Panc1 (cell line): ENCODE measurements around the gene TMA7B. TPM values are rescaled to one million over a fixed set of nuclear protein-coding genes. Genes with fewer than 3 reads are reported as not detected.
"Not testable (repeated sequence)": the region's sequence is repeated elsewhere in the genome, so short reads cannot be mapped to it uniquely, and the experiment has no call there.

Source experiments
- ATAC-seq: fragments of 200-7000 bp; cut with Tn5 transposase; 2 replicates; pipeline ENCODE4 v1.9.1; 2020; ENCODE audit warnings: mild to moderate bottlenecking, moderate library complexity
- BruUV-seq: library from RNA; stranded (reverse); fragments of 400-500 nt; replicated peaks from 2 replicates; lab custom pipeline; 2021; lab: Mats Ljungman, UMichigan
- CTCF ChIA-PET: fragments of 300-600 bp; sonication (Branson Sonifier 250); formaldehyde crosslinking; loops from one replicate; lab custom pipeline; 2022; ENCODE audit warnings: antibody characterized with exemption; lab: Charles Lee
- POLR2A ChIA-PET: fragments of 300-600 bp; sonication (Branson Sonifier 250); formaldehyde crosslinking; loops from one replicate; lab custom pipeline; 2022; ENCODE audit warnings: antibody characterized with exemption; lab: Charles Lee
- DNase-seq: peaks from one replicate; pipeline ENCODE4 v3.0.0-alpha.2; 2010; ENCODE audit warnings: low read depth, low spot score
- H3K27ac ChIP-seq: 2 replicates; pipeline ENCODE4 v1.5.1; 2011; ENCODE audit warnings: mild to moderate bottlenecking, low read length, inconsistent platforms
- H3K27me3 ChIP-seq: fragments of 200-500 bp; sonication (Bioruptor generic); 2 replicates; pipeline ENCODE4 v1.6.0; 2014; ENCODE audit warnings: low read length, inconsistent platforms; ENCODE audit not compliant: control insufficient read depth, insufficient read depth
- H3K36me3 ChIP-seq: fragments of 200-500 bp; sonication (Bioruptor generic); 2 replicates; pipeline ENCODE4 v1.5.1; 2014; ENCODE audit warnings: inconsistent platforms, mild to moderate bottlenecking, low read length, moderate library complexity; ENCODE audit not compliant: control insufficient read depth, insufficient read depth
- H3K4me1 ChIP-seq: 2 replicates; pipeline ENCODE4 v1.5.1; 2011; ENCODE audit warnings: inconsistent platforms, mild to moderate bottlenecking, low read length, moderate library complexity; ENCODE audit not compliant: control insufficient read depth, insufficient read depth
- H3K4me3 ChIP-seq, 2 experiments: 2 replicates each; pipeline ENCODE4 v1.5.1; 2011 to 2012; ENCODE audit warnings: low read depth in 2 of 2, low read length in 2 of 2, mild to moderate bottlenecking in 2 of 2, inconsistent platforms in 1 of 2, moderate library complexity in 1 of 2
- H3K9me3 ChIP-seq: fragments of 200-500 bp; sonication (Bioruptor generic); 2 replicates; pipeline ENCODE4 v1.5.1; 2014; ENCODE audit warnings: low read depth, mild to moderate bottlenecking, inconsistent platforms, low read length, moderate library complexity; ENCODE audit not compliant: control insufficient read depth, insufficient read depth
- CTCF ChIP-seq: fragments of 450-650 bp; IDR thresholded peaks from 2 replicates; pipeline ENCODE4 v1.5.1; 2017; ENCODE audit warnings: mild to moderate bottlenecking
- POLR2AphosphoS5 ChIP-seq: IDR thresholded peaks from 2 replicates; pipeline ENCODE4 v1.6.1; 2012; ENCODE audit warnings: mild to moderate bottlenecking, low read depth, low read length, moderate library complexity
- REST ChIP-seq, 2 experiments: IDR thresholded peaks; 2 replicates each; pipeline ENCODE4 v1.6.1; 2011 to 2012; ENCODE audit warnings: low read depth in 2 of 2, control low read depth in 1 of 2, low read length in 1 of 2, mild to moderate bottlenecking in 1 of 2, moderate library complexity in 1 of 2; ENCODE audit not compliant: insufficient read depth in 1 of 2
- SIN3A ChIP-seq: IDR thresholded peaks from 2 replicates; pipeline ENCODE4 v1.6.1; 2012; ENCODE audit warnings: low read depth, mild to moderate bottlenecking, low read length, moderate library complexity, borderline replicate concordance; ENCODE audit not compliant: insufficient read depth
- TCF7L2 ChIP-seq: IDR thresholded peaks from 2 replicates; pipeline ENCODE4 v1.6.1; 2011; ENCODE audit warnings: mild to moderate bottlenecking, low read depth, low read length, inconsistent platforms
- in situ Hi-C: cut with HindIII; loops from 2 replicates; pipeline ENCODE4 v1.10.0; 2016; ENCODE audit warnings: low sequenced_read_pairs, low pct_unique_long_range_greater_than_20kb
- intact Hi-C: fragments of 100-400 bp; cut with micrococcal nuclease; formaldehyde crosslinking; loops from one replicate; pipeline ENCODE4 v1.10.0; 2022; ENCODE audit not compliant: unreplicated experiment
- total RNA-seq: library from RNA; stranded (reverse); gene quantifications from one replicate; pipeline ENCODE4 v1.2.1, GENCODE V29; 2021; ENCODE audit not compliant: unreplicated experiment

The TMA7B gene
- total RNA-seq, 1 experiment from 2014 or later, result not detected

DNA sequence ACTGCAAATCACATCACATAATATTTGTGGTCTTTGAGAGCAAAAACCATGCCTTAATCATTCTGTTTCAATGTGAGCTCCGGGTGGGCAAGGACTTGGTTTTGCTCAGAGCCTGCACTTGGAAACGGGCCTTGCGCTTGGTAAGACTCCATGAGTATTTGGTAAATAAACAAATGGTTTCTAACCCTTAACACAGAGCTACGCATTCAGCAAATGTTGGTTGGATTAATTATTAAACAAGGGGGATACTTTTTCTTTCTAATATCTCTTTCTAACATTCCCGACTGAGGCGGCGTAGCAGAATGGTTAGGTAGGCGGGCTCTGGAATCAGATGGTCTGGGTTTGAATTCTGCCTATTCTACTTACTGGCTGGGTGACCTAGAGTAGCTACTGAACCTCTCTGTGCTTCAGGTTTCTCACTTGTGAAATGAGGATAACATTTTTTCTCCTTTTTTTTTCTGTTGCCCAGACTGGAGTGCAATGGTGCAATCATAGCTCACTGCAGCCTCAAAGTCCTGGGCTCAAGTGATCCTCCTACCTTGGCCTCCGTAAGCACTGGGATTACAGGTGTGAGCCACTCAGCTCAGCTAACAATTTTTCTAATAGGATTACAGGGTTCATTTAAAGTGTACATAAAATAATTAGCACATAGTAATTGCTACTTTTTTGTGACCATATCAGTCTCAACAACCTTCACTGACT lies 31.1 kb downstream of the TMA7B start:
- no peaks in the 10 kb centered on the region; the same call in 1 of the 2 replicates for H3K36me3 ChIP-seq
- H3K4me1 ChIP-seq, result no peaks in the 10 kb centered on the region
- H3K27me3 ChIP-seq, result no peaks in the 10 kb centered on the region
- no peak for ATAC-seq
- ChIA-PET POLR2A (no interaction called here), CTCF (no interaction called here)
- TF ChIP-seq REST (IDR thresholded peaks at IDR 0.05; ENCODE audit: insufficient read depth in 1 of 2, low read depth in 2 of 2, low read length in 1 of 2), result no peak
- TF ChIP-seq CTCF, result no peak
- no peak for TF ChIP-seq POLR2AphosphoS5
- no peak for TF ChIP-seq TCF7L2
- no peak for TF ChIP-seq SIN3A
- no peaks in the 10 kb centered on the region for H3K9me3 ChIP-seq
- no peak overlapping the region for H3K4me3 ChIP-seq
- DNase-seq, result no peak
- no peak overlapping the region for H3K27ac ChIP-seq
- intact Hi-C loops, result no loop called here
- BruUV-seq, result no TSS peak
- in situ Hi-C loops, result no loop called here

DNA sequence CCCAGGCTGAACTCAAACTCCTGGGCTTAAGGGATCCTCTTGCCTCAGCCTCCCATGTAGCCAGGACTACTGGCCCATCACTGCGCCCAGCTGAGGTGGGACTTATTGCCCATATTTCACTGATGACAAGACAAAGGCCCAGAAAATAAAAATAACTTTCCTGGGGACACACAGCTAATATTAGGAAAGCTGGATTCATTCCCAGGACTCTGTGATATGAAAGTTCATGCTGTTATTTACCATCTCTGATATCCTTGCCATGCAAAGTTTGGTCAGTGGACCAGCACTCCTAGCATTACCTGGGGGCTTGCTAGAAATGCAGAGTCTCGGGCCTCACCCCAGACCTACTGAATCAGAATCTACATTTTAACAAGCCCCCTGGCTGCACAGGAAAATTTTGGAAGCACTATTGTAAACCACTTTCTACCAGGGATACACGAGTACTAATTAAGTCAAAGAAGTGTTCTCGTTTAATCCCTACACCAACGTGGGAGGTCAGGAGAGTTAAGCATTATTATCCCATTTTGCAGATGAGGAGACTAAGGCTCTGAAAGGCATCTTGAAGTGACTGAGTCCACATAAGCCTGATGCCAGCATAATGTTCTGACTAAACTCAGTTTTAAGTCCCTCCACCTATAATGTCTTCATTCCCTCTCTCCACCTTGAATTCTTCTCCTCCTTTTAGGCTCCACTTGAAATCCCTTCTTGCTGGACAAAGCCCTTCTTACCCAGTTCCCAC lies 32.1 kb downstream of the TMA7B start:
- DNase-seq (no peak), ATAC-seq (no peak)
- Histone ChIP-seq H3K4me3 (no peak overlapping the region), H3K4me1 (no peaks in the 10 kb centered on the region; the same call in 1 of the 2 replicates), H3K27me3 (no peaks in the 10 kb centered on the region), H3K9me3 (no peaks in the 10 kb centered on the region), H3K27ac (no peak overlapping the region), H3K36me3 (no peaks in the 10 kb centered on the region; the same call in 1 of the 2 replicates)
- in situ Hi-C loops, result no loop called here
- no TSS peak for BruUV-seq
- intact Hi-C loops, result no loop called here
- TF ChIP-seq TCF7L2, result no peak
- ChIA-PET POLR2A (no interaction called here), CTCF (no interaction called here)

DNA sequence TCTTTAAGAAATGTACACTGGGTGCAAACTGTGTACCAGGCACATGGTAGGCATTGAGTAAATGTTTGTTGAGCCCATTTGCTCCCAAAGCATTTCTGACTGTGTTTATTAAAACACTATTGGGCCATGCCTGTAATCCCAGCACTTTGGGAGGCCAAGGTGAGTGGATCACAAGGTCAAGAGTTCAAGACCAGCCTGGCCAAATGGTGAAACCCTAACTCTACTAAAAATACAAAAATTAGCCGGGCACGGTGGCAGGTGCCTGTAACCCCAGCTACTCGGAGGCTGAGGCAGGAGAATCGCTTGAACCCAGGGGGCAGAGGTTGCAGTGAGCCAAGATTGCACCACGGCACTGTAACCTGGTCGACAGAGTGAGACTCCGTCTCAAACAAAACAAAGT lies 32.7 kb downstream of the TMA7B start:
- in situ Hi-C loops, H3K36me3 ChIP-seq, ATAC-seq, DNase-seq, H3K27ac ChIP-seq, intact Hi-C loops, H3K27me3 ChIP-seq, CTCF ChIA-PET, H3K9me3 ChIP-seq, BruUV-seq, POLR2A ChIA-PET, H3K4me1 ChIP-seq, H3K4me3 ChIP-seq: not testable (repeated sequence)
